Esophagus squamous epithelium (tissue), 4 donors: ENCODE measurements around the gene MAST3.

Source experiments
- CTCF ChIP-seq, 6 experiments: fragments of 450-650 bp in 4 of 6; fragments of 200-600 bp in 2 of 6; sonication (generic) in 2 of 6; IDR thresholded peaks; one replicate each; pipeline ENCODE4 v1.5.1; 2016 to 2019; ENCODE audit warnings: antibody characterized with exemption in 6 of 6, mild to moderate bottlenecking in 4 of 6, moderate library complexity in 4 of 6
- POLR2A ChIP-seq, 4 donors: fragments of 450-650 bp; IDR thresholded peaks; one replicate each; pipeline ENCODE4 v1.6.1; 2017; ENCODE audit warnings: antibody characterized with exemption in 4 of 4, mild to moderate bottlenecking in 4 of 4, moderate library complexity in 3 of 4

GRCh38 chr19:18121166-18121565 is 23.6 kb downstream of the MAST3 start:
- TF ChIP-seq CTCF (IDR thresholded peaks at IDR 0.05) (no peak), POLR2A (IDR thresholded peaks at IDR 0.05) (no peak)
